SK-N-SH treated with all-trans-retinoic acid at 6 μM for 48 hours (cell line): ENCODE measurements around the gene MSX1.

Experiments used
- ATAC-seq: fragments of 200-7000 bp; cut with Tn5 transposase; 3 replicates; pipeline ENCODE4 v1.9.1; 2020; ENCODE audit warnings: mild to moderate bottlenecking, moderate library complexity
- ARNTL ChIP-seq: fragments of 450-650 bp; formaldehyde crosslinking; IDR thresholded peaks from 2 replicates; pipeline ENCODE4 v1.5.0; 2020; ENCODE audit warnings: low read depth, mild to moderate bottlenecking, moderate library complexity, borderline replicate concordance
- BACH2 ChIP-seq: fragments of 250-450 bp; sonication (Bioruptor Pico); IDR thresholded peaks from 2 replicates; pipeline ENCODE4 v1.9.0; 2021; ENCODE audit warnings: mild to moderate bottlenecking, borderline replicate concordance
- CREB5 ChIP-seq: fragments of 250-450 bp; sonication (Bioruptor Pico); IDR thresholded peaks from 2 replicates; pipeline ENCODE4 v1.5.1; 2020; ENCODE audit warnings: low read depth, mild to moderate bottlenecking, moderate library complexity
- CSDC2 ChIP-seq: fragments of 250-450 bp; sonication (Bioruptor Pico); IDR thresholded peaks from 2 replicates; pipeline ENCODE4 v1.5.0; 2020; ENCODE audit warnings: mild to moderate bottlenecking, moderate library complexity
- CSRNP3 ChIP-seq: fragments of 250-450 bp; sonication (Bioruptor Pico); IDR thresholded peaks from 2 replicates; pipeline ENCODE4 v1.5.1; 2021; ENCODE audit warnings: mild to moderate bottlenecking, moderate library complexity
- ESRRG ChIP-seq: fragments of 250-450 bp; sonication (Bioruptor Pico); IDR thresholded peaks from 2 replicates; pipeline ENCODE4 v1.6.1; 2021; ENCODE audit warnings: mild to moderate bottlenecking
- GLIS3 ChIP-seq: fragments of 250-450 bp; sonication (Bioruptor Pico); IDR thresholded peaks from 2 replicates; pipeline ENCODE4 v1.5.0; 2020; ENCODE audit warnings: mild to moderate bottlenecking, moderate library complexity
- ISL1 ChIP-seq: fragments of 250-450 bp; sonication (Bioruptor Pico); IDR thresholded peaks from 2 replicates; pipeline ENCODE4 v2.1.2; 2022; ENCODE audit warnings: mild to moderate bottlenecking, moderate library complexity
- OSR1 ChIP-seq: fragments of 250-450 bp; sonication (Bioruptor Pico); IDR thresholded peaks from 2 replicates; pipeline ENCODE4 v1.8.0; 2022; ENCODE audit warnings: moderate library complexity, mild to moderate bottlenecking, inconsistent platforms
- PATZ1 ChIP-seq: fragments of 250-450 bp; sonication (Bioruptor Pico); IDR thresholded peaks from 2 replicates; pipeline ENCODE4 v1.8.0; 2020; ENCODE audit warnings: mild to moderate bottlenecking, moderate library complexity, borderline replicate concordance
- POU6F1 ChIP-seq: fragments of 250-450 bp; sonication (Bioruptor Pico); IDR thresholded peaks from 2 replicates; pipeline ENCODE4 v1.8.0; 2021; ENCODE audit warnings: low read depth, mild to moderate bottlenecking, moderate library complexity, borderline replicate concordance
- PPARA ChIP-seq: fragments of 250-450 bp; sonication (Bioruptor Pico); IDR thresholded peaks from 2 replicates; pipeline ENCODE4 v1.5.0; 2020; ENCODE audit warnings: mild to moderate bottlenecking, borderline replicate concordance
- RARB ChIP-seq: fragments of 250-450 bp; sonication (Bioruptor Pico); IDR thresholded peaks from 2 replicates; pipeline ENCODE4 v1.8.0; 2021; ENCODE audit warnings: mild to moderate bottlenecking, moderate library complexity
- SNAI2 ChIP-seq: fragments of 250-450 bp; sonication (Bioruptor Pico); IDR thresholded peaks from 2 replicates; pipeline ENCODE4 v1.5.0; 2020; ENCODE audit warnings: mild to moderate bottlenecking, moderate library complexity
- TCF4 ChIP-seq: fragments of 250-450 bp; sonication (Bioruptor Pico); IDR thresholded peaks from 2 replicates; pipeline ENCODE4 v1.8.0; 2021; ENCODE audit warnings: mild to moderate bottlenecking, moderate library complexity, borderline replicate concordance
- TOX ChIP-seq: fragments of 250-450 bp; sonication (Bioruptor Pico); IDR thresholded peaks from 2 replicates; pipeline ENCODE4 v1.8.0; 2021; ENCODE audit warnings: mild to moderate bottlenecking, moderate library complexity, borderline replicate concordance
- TSHZ2 ChIP-seq: fragments of 250-450 bp; sonication (Bioruptor Pico); IDR thresholded peaks from 2 replicates; pipeline ENCODE4 v1.5.0; 2020; ENCODE audit warnings: mild to moderate bottlenecking, moderate library complexity
- ZC3H10 ChIP-seq: fragments of 250-450 bp; sonication (Bioruptor Pico); IDR thresholded peaks from 2 replicates; pipeline ENCODE4 v1.5.1; 2021; ENCODE audit warnings: mild to moderate bottlenecking, moderate library complexity
- ZFP3 ChIP-seq: fragments of 250-450 bp; sonication (Bioruptor Pico); IDR thresholded peaks from 2 replicates; pipeline ENCODE4 v1.5.0; 2020; ENCODE audit warnings: mild to moderate bottlenecking, moderate library complexity
- ZFP30 ChIP-seq: fragments of 450-650 bp; formaldehyde crosslinking; IDR thresholded peaks from 2 replicates; pipeline ENCODE4 v1.5.0; 2022; ENCODE audit warnings: mild to moderate bottlenecking, moderate library complexity
- ZNF565 ChIP-seq: fragments of 450-650 bp; formaldehyde crosslinking; conservative IDR thresholded peaks from 2 replicates; pipeline ENCODE4 v1.5.0; 2020; ENCODE audit warnings: low read depth, mild to moderate bottlenecking, moderate library complexity
- ZNF70 ChIP-seq: fragments of 450-650 bp; formaldehyde crosslinking; IDR thresholded peaks from 2 replicates; pipeline ENCODE4 v1.5.0; 2020; ENCODE audit warnings: mild to moderate bottlenecking, moderate library complexity

The MSX1 gene

GRCh38 chr4:4861390-4862018, 2.0 kb downstream of the MSX1 start:
- TF ChIP-seq PPARA (CRISPR knock-in tag) (no peak), ESRRG (CRISPR knock-in tag) (no peak), OSR1 (no peak), ZNF565 (CRISPR knock-in tag) (no peak), POU6F1 (CRISPR knock-in tag) (no peak)
- ATAC-seq, result no peak

- ATAC-seq, result no peak
- TF ChIP-seq RARB (CRISPR knock-in tag) (no peak), ZNF70 (CRISPR knock-in tag) (no peak), ARNTL (CRISPR knock-in tag) (no peak), ISL1 (CRISPR knock-in tag) (no peak), CSRNP3 (CRISPR knock-in tag) (no peak), ZNF565 (CRISPR knock-in tag) (no peak), BACH2 (CRISPR knock-in tag) (no peak), ZFP3 (no peak), PPARA (CRISPR knock-in tag) (no peak), CREB5 (CRISPR knock-in tag) (no peak), TCF4 (CRISPR knock-in tag) (no peak), ZC3H10 (CRISPR knock-in tag) (no peak), SNAI2 (no peak), PATZ1 (CRISPR knock-in tag) (no peak), ZFP30 (no peak), POU6F1 (CRISPR knock-in tag) (no peak)
Measured at GRCh38 chr4:4862071-4862551, 2.6 kb downstream of the MSX1 start.

GRCh38 chr4:4862665-4863482, 3.4 kb downstream of the MSX1 start:
- ATAC-seq, result no peak
- no peak for TF ChIP-seq ZFP3
- no peak for TF ChIP-seq ZFP30
- TF ChIP-seq, all 23 proteins: peak for 0

GRCh38 chr4:4864443-4864939, 5.0 kb downstream of the MSX1 start:
- ATAC-seq, result no peak
- TF ChIP-seq CSRNP3 (CRISPR knock-in tag) (no peak), TOX (CRISPR knock-in tag) (no peak), ZFP3 (no peak), TSHZ2 (CRISPR knock-in tag) (no peak), ZNF565 (CRISPR knock-in tag) (no peak), ZC3H10 (CRISPR knock-in tag) (no peak), CSDC2 (no peak), SNAI2 (no peak), GLIS3 (CRISPR knock-in tag) (no peak), ISL1 (CRISPR knock-in tag) (no peak)
